Keratinocyte (primary cell): ENCODE results near the gene NGB.

Experiments used
- CTCF ChIP-seq, 3 experiments: IDR thresholded peaks in 1 of 3; conservative IDR thresholded peaks in 1 of 3; optimal IDR thresholded peaks in 1 of 3; 2 replicates in 2 of 3; 3 replicates in 1 of 3; pipeline versions ENCODE3 to v1.5.1; 2011; ENCODE audit warnings: low read length in 3 of 3, mild to moderate bottlenecking in 3 of 3, moderate library complexity in 2 of 3, control low read depth in 1 of 3, inconsistent platforms in 1 of 3; ENCODE audit not compliant: insufficient read depth in 2 of 3; ENCODE audit errors: extremely low read depth in 1 of 3
- EZH2 ChIP-seq: IDR thresholded peaks from one replicate; pipeline ENCODE4 v1.6.1; 2012; ENCODE audit warnings: inconsistent platforms, mild to moderate bottlenecking, low read length, moderate library complexity

- TF ChIP-seq CTCF (optimal IDR thresholded peaks at IDR 0.05 in 1 of 3, IDR thresholded peaks at IDR 0.05 in 1 of 3, conservative IDR thresholded peaks at IDR 0.05 in 1 of 3; ENCODE audit: extremely low read depth in 1 of 3, insufficient read depth in 2 of 3, low read length in 3 of 3) (peak in 2 of 3 experiments; percentile 16 to 21), EZH2 (no peak)
Measured at GRCh38 chr14:77290705-77291104, 19.7 kb upstream of the NGB start.
